ENCODE results near the gene TOM1L2. TPM values are rescaled to one million over a fixed set of nuclear protein-coding genes. Genes with fewer than 3 reads are reported as not detected.

TOM1L2 gene
- total RNA-seq, 1 donor from 2014 or later = 10.0 TPM

- no peak for DNase-seq
- H3K27me3 Mint-ChIP-seq = no peaks in the 10 kb centered on the region
- H3K4me3 Mint-ChIP-seq = no peak overlapping the region
- peaks cover 11% of the 10 kb centered on the region for H3K36me3 Mint-ChIP-seq (ENCODE audit: low read depth)
- peaks cover 4% of the 10 kb centered on the region for H3K4me1 Mint-ChIP-seq
- H3K27ac Mint-ChIP-seq = no peak overlapping the region
- no peaks in the 10 kb centered on the region for H3K9me3 Mint-ChIP-seq
- intact Hi-C loops (cut with micrococcal nuclease) = no loop called here
Observed at GRCh38 chr17:17892009-17892408, 80.2 kb downstream of the TOM1L2 start.

- H3K4me1 Mint-ChIP-seq = peaks cover 4% of the 10 kb centered on the region
- no peak overlapping the region for H3K4me3 Mint-ChIP-seq
- H3K27ac Mint-ChIP-seq = no peak overlapping the region
- H3K9me3 Mint-ChIP-seq = no peaks in the 10 kb centered on the region
- H3K36me3 Mint-ChIP-seq (ENCODE audit: low read depth) = peaks cover 6% of the 10 kb centered on the region
- intact Hi-C loops (cut with micrococcal nuclease) = loop anchor here (1.0 kb wide), 1 partner anchor 142 kb away; no protein-coding TSS in a partner anchor
- H3K27me3 Mint-ChIP-seq = no peaks in the 10 kb centered on the region
- DNase-seq = peak; percentile 82
Observed at GRCh38 chr17:17890773-17891759, 81.1 kb downstream of the TOM1L2 start.

GRCh38 chr17:17889922-17890321 is 82.3 kb downstream of the TOM1L2 start:
- Mint-ChIP-seq H3K27ac (no peak overlapping the region), H3K36me3 (ENCODE audit: low read depth) (peaks cover 8% of the 10 kb centered on the region), H3K4me1 (peaks cover 4% of the 10 kb centered on the region), H3K27me3 (no peaks in the 10 kb centered on the region), H3K9me3 (no peaks in the 10 kb centered on the region), H3K4me3 (no peak overlapping the region)
- DNase-seq = no peak
- intact Hi-C loops (cut with micrococcal nuclease) = no loop called here

GRCh38 chr17:17888821-17889220 is 83.4 kb downstream of the TOM1L2 start:
- no peak for DNase-seq
- Mint-ChIP-seq H3K27me3 (no peaks in the 10 kb centered on the region), H3K36me3 (ENCODE audit: low read depth) (peaks cover 8% of the 10 kb centered on the region), H3K9me3 (no peaks in the 10 kb centered on the region), H3K4me3 (no peak overlapping the region), H3K27ac (no peak overlapping the region), H3K4me1 (peaks cover 4% of the 10 kb centered on the region)
- intact Hi-C loops (cut with micrococcal nuclease) = no loop called here

GRCh38 chr17:17888371-17888770 is 83.8 kb downstream of the TOM1L2 start:
- no peaks in the 10 kb centered on the region for H3K27me3 Mint-ChIP-seq
- intact Hi-C loops (cut with micrococcal nuclease) = no loop called here
- no peak overlapping the region for H3K27ac Mint-ChIP-seq
- DNase-seq = no peak
- no peak overlapping the region for H3K4me3 Mint-ChIP-seq
- no peaks in the 10 kb centered on the region for H3K9me3 Mint-ChIP-seq
- H3K4me1 Mint-ChIP-seq = peaks cover 4% of the 10 kb centered on the region
- H3K36me3 Mint-ChIP-seq (ENCODE audit: low read depth) = peaks cover 8% of the 10 kb centered on the region

- intact Hi-C loops (cut with micrococcal nuclease) = no loop called here
Observed at GRCh38 chr17:17887752-17888304, 84.4 kb downstream of the TOM1L2 start.

GRCh38 chr17:17886726-17887125 is 85.5 kb downstream of the TOM1L2 start:
- Mint-ChIP-seq H3K27ac (no peak overlapping the region), H3K4me1 (peaks cover 4% of the 10 kb centered on the region), H3K9me3 (no peaks in the 10 kb centered on the region), H3K27me3 (no peaks in the 10 kb centered on the region), H3K4me3 (no peak overlapping the region), H3K36me3 (ENCODE audit: low read depth) (peaks cover 9% of the 10 kb centered on the region)
- no peak for DNase-seq
- intact Hi-C loops (cut with micrococcal nuclease) = no loop called here

More at GRCh38 chr17:17887752-17888304, 84.4 kb downstream of the TOM1L2 start:
- Mint-ChIP-seq H3K4me3 (no peak overlapping the region), H3K36me3 (ENCODE audit: low read depth) (peaks cover 5% of the 10 kb centered on the region), H3K9me3 (no peaks in the 10 kb centered on the region), H3K27ac (no peak overlapping the region), H3K4me1 (peaks cover 4% of the 10 kb centered on the region), H3K27me3 (no peaks in the 10 kb centered on the region)
- DNase-seq = no peak

- Mint-ChIP-seq H3K27ac (no peak overlapping the region), H3K27me3 (no peaks in the 10 kb centered on the region), H3K4me1 (peaks cover 2% of the 10 kb centered on the region), H3K4me3 (no peak overlapping the region), H3K36me3 (ENCODE audit: low read depth) (peaks cover 10% of the 10 kb centered on the region), H3K9me3 (no peaks in the 10 kb centered on the region)
- DNase-seq = no peak
- intact Hi-C loops (cut with micrococcal nuclease) = no loop called here
Observed at GRCh38 chr17:17886226-17886625, 86.0 kb downstream of the TOM1L2 start.

- H3K4me3 Mint-ChIP-seq = no peak overlapping the region
- H3K36me3 Mint-ChIP-seq (ENCODE audit: low read depth) = peaks cover 8% of the 10 kb centered on the region
- no peaks in the 10 kb centered on the region for H3K27me3 Mint-ChIP-seq
- H3K4me1 Mint-ChIP-seq = no peaks in the 10 kb centered on the region
- no peaks in the 10 kb centered on the region for H3K9me3 Mint-ChIP-seq
- H3K27ac Mint-ChIP-seq = no peak overlapping the region
- no peak for DNase-seq
- intact Hi-C loops (cut with micrococcal nuclease) = no loop called here
Observed at GRCh38 chr17:17884391-17885357, 87.5 kb downstream of the TOM1L2 start.

GRCh38 chr17:17883801-17884200 is 88.4 kb downstream of the TOM1L2 start:
- Mint-ChIP-seq H3K9me3 (no peaks in the 10 kb centered on the region), H3K4me1 (no peaks in the 10 kb centered on the region), H3K4me3 (no peak overlapping the region), H3K36me3 (ENCODE audit: low read depth) (peaks cover 11% of the 10 kb centered on the region), H3K27ac (no peak overlapping the region), H3K27me3 (no peaks in the 10 kb centered on the region)
- intact Hi-C loops (cut with micrococcal nuclease) = no loop called here
- DNase-seq = no peak

GRCh38 chr17:17882082-17882581 is 90.1 kb downstream of the TOM1L2 start:
- intact Hi-C loops (cut with micrococcal nuclease) = no loop called here
- Mint-ChIP-seq H3K9me3 (no peaks in the 10 kb centered on the region), H3K27ac (no peak overlapping the region), H3K4me3 (no peak overlapping the region), H3K36me3 (ENCODE audit: low read depth) (peaks cover 17% of the 10 kb centered on the region), H3K27me3 (no peaks in the 10 kb centered on the region), H3K4me1 (no peaks in the 10 kb centered on the region)
- no peak for DNase-seq

- H3K36me3 Mint-ChIP-seq (ENCODE audit: low read depth) = peaks cover 17% of the 10 kb centered on the region
- intact Hi-C loops (cut with micrococcal nuclease) = no loop called here
- no peak for DNase-seq
- H3K9me3 Mint-ChIP-seq = no peaks in the 10 kb centered on the region
- no peak overlapping the region for H3K4me3 Mint-ChIP-seq
- H3K27ac Mint-ChIP-seq = no peak overlapping the region
- no peaks in the 10 kb centered on the region for H3K27me3 Mint-ChIP-seq
- no peaks in the 10 kb centered on the region for H3K4me1 Mint-ChIP-seq
Observed at GRCh38 chr17:17880577-17881196, 91.5 kb downstream of the TOM1L2 start.
